NCI-H1930 (cell line): ENCODE data around the gene SYT7.
"Not testable (repeated sequence)": the region's sequence is repeated elsewhere in the genome, so short reads cannot be mapped to it uniquely, and the experiment has no call there.

Source experiments
- DNase-seq, 2 experiments: peaks; one replicate each; lab custom pipeline; 2025; lab: John Stamatoyannopoulos, UW

SYT7 gene, protein sequence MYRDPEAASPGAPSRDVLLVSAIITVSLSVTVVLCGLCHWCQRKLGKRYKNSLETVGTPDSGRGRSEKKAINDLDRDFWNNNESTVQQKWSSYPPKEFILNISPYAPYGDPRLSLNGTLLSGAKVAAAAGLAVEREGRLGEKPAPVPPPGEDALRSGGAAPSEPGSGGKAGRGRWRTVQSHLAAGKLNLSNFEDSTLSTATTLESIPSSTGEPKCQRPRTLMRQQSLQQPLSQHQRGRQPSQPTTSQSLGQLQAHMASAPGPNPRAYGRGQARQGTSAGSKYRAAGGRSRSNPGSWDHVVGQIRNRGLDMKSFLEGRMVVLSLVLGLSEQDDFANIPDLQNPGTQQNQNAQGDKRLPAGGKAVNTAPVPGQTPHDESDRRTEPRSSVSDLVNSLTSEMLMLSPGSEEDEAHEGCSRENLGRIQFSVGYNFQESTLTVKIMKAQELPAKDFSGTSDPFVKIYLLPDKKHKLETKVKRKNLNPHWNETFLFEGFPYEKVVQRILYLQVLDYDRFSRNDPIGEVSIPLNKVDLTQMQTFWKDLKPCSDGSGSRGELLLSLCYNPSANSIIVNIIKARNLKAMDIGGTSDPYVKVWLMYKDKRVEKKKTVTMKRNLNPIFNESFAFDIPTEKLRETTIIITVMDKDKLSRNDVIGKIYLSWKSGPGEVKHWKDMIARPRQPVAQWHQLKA

DNA sequence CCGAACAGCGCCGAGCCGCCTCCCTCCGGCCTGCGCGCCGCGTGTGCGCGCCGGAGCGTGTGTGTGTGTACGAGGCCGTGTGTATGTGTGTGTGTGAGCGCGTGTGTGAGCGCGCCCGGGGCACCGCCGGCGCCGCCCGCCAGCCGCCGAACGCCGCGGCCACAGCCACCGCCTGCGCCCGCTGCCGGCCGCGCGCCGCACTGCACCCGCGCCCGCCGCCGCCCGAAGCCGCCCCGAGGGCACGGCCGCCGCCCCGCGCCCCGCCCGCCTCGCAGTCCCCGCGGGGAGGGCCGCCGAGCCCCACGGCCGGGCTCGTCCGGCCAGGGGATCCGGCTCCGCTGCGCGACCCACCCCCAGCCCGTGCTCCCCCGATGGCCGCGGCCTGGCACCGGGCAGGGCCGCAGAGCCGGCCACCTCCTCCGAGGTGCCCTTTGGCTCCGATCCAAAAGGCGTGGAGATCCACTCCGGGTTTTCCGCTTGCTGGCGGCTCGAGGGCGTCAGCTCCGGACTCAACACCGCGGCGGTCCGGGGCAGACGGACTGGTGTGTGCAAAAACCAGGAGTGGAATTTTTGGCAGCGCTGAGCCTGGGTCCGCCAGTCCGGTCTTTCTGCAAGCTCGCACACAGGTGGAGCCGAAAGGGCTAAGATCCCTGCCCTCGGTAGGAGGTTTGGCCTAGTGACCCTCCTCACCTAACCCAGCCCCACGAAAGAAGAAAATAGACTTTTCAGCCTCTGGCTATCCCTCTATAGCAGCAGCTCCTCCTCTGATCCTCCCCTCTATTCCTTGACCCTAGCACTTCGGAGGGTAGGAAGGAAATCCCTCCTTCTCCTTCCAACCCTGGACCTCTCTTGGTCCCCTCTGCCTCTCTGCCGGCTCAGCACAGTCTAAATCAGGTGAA is at the start of gene SYT7:
Gene SYT7 (minus strand): TSS at position 47 of the 899 bp plus-strand sequence. CDS start 256 bp downstream, outside the sequence.
- peak; percentile 87 to 96 for DNase-seq

DNA sequence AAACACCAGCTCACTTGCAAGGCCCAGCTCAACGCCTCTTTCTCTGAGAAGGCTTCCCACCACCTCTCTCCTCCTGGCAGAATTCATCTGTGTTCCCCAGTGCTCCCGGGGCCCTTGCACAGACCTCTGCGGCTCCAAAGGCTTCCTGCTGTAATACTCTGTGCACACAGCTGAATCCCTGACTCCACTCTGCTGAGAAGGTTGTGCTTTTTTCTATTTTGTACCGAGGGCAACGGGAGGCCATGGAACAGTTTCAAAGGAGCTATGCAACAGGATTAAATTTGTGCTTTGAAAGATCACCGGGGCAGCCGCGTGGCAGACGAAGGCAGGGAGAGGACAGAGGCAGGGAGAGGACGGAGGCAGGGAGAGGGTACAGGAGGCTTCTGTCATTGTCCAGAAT is 49.2 kb upstream of the SYT7 start:
- DNase-seq: no peak

DNA sequence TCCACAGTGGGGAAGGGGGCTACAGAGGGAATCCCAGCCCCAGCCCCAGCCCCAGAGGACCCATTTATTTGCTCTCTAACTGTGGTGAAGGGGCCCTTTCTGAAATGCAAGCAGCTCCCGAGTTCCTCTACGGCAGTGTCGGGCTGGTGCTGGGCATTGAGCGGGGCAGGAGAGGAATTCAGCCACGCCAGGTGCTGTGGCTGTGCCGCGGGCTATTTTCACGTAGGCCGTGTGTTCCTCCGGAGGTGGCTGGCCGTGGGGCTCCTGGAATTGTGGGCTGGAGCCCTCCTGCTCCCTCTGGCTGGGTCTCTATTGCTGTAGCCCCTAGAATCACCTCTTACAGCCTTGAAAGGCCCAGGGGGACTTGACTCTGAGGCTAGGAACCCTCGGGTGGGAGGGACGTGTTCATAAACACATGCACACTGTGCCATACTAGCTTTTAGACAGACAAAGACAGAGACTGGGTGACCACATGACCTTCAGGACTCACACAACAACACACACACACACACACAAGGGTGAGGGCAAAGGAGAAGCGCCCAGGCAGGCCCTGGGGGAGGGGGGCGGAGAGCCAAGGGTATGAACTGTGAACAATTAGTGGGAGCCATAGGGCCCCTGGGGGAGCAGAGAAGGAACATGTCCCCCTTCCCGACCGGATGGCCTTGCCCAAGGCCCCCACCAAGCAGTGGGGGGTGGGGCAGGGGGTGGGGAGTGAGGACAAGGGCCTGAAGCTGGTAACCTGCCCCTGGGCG is 48.4 kb upstream of the SYT7 start:
- DNase-seq: no peak

DNA sequence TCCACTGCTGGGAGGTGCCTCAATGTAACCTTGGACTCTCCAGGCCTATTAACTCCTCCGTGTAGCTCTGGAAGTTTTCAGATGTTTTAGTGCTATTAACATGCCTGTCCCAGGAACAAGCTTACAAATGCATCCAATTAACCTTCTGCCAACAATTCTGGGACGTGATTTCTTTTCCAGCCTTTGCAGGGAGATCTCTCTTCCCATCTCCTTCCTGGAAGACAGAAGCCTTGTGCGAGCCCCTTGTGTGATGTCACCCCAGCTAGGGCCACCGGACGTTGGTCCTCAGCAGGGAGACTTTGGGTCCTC is 47.7 kb upstream of the SYT7 start:
- no peak for DNase-seq

DNA sequence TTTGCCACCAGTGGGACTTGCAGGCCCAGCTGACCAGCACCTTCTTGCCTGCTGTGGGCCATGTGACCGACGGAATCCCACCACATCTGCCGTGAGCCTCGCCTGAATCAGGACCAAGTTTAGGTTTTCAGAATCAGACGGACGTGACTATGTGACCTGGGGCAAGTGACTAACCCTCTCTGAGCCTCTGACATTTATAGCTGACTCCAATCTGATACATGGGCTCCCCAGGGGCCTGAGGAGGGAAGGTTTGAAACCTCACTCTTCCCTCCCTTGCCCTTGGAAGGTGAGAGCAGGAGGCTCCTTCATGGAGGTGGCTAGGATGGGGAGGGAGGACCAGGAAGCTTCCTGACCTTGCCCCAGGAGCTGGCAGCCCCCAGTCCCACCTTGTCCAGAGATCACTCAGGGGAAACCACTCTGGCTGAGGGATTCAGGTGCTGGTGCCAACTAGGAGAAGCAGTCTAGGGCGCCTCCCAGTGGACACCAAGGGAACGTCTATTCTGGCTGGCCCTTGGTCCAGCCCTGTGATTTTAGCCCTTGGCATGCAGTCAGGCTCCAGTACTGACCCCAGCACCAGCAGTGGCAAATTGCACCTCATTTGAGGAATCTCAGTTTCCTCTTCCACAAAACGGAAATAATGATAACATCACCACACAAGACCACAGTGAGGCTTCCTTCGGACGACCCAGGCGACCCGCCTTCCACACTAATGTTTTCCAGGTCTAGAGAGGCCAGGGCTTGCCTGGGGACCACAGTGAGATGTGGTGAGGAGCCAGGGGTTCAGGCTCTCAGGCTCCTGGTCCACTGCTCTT is 47.2 kb upstream of the SYT7 start:
- peak; percentile 18 to 40 for DNase-seq

DNA sequence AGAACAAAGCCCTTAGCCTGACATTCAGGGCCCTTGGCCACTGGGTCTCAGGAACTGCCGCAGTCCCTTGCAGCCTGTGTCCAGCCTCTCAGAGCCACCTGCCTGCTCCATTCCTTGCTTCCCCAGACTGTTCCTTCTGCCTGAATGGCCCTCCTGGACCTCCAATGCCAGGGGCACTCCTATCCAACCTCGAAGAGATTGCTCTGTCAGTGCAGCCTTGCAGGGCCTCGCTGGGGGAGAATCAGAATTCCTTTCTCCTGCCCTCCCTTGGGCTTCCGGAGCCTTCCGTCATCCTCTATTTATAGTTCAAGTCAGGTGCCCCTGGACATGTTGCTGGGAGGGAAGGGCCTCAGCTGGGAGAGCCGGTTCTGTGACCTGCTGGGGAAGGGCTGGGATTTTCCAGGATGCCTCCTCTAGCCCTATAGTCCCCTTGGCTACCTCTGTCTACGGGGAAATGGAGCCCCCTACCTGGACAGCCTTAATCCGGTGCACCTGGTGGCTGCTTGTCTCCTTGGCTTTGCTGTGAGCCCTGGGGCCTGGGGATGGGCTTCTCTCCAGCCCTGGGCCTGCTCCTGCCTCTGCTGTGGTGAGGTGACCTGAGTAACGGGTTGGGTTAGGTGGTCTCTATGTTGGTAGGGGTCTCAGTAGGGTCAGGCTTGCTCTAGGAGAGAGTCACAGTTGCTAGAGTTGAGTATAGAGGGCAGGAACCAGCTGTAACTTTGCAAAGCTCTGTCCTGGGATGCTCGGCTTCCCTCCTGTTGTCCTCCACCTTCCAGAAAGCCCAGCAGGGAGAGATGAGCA is 45.9 kb upstream of the SYT7 start:
- peak in 1 of 2 experiments; percentile 45 for DNase-seq

DNA sequence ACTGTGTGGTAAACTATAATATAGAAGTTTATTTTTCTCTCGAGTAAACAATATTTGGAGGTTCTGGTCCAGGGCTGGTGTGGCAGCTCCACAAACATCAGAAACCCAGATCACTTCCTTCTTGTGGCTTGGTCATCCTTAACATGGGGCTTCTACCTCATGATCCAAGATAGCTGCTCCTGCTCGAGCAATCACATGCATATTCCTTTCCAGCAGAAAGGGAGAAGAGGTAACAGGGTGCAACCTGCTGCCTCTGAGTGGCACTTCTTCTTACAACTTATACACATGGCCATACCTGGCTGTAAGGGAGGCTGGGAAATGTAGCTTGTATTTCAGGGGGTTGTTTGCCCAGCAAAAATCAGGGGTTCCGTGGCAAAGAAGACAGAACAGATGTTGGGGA is 44.6 kb upstream of the SYT7 start:
- no peak for DNase-seq

DNA sequence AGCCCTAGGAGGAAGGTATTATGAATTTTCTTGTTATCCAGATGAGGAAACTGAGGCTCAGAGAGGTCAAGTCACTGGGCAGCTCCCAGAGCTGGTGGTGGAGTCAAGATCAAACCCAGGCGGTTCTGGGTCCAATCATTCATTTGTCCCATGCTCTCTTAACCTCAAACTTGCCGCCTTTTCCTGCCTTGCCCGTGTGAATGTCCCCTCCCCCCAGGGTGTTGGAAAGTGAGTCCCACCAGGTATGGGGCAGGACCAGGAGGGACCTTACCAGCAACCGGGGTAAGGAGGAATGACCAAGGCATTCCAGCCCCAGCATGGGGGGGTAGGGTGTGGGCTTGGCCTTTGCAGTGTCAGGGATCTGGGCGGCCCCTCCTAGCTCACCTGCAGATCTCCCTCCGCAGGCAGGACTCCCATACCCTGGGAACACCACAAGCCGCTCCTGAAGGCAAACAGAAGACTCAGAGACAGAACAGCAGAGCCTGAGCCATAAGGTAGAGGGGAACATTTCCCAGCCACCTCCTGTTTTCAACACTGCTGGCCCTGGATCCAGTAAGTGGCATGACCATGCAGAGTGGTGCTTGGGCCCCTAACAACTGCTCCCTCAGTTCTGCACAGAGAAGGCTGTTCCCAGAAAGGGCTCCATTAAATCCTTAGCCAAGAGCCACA is 41.2 kb upstream of the SYT7 start:
- no peak for DNase-seq

DNA sequence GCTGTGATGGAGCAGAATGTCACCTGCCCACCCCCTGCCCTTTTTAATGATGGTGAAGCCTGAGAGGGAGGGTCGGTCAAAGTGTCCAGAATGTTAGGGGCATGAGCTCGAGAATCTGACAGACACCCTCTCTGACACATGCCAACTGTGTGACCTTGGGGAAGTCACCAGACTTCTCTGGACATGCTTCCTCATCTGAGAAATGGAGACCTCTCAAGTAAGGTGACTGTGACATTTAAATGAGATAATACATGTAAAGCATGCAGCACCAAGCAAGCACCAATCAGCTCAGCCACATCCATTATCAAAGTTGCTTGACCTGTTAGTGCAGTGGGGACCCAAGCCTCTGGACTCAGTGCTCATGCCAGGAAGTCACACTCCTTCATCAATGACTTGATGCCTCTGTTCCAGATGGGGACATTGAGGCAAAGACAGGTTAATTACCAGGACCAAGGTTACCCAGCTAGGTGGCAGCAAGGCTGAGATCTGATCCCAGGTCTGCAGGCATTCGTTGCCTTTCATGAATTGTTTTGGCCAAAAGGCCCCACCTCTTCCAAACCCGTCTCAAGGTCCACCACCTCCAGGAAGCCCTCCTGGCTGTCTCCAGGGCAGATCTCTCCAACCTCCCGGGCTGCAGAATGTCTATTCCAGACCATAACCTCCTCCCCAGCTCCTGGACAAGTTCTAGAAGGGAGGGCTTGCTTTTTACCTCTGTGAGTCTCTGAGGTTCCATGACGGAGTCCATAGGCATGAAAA is 38.8 kb upstream of the SYT7 start:
- DNase-seq: no peak

DNA sequence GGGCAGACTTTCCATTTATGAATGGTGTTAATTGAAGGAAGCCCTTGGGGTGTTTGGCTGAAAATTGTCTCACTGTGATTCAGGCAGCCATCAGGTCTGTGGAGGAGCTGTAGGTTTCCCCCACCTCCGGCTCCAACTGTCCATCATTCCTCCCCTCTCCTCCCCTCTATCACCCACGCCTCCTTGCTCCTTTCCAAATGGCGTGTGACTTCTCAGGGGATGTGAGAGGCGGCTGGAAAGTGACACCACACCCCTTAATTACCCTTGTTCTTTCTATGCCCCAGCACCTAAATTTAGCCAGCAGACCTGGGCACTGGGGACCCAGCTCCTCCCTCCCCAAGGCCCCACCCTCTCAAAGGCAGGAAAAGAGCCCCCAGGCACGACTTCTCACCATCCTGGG is 38.1 kb upstream of the SYT7 start:
- no peak for DNase-seq

DNA sequence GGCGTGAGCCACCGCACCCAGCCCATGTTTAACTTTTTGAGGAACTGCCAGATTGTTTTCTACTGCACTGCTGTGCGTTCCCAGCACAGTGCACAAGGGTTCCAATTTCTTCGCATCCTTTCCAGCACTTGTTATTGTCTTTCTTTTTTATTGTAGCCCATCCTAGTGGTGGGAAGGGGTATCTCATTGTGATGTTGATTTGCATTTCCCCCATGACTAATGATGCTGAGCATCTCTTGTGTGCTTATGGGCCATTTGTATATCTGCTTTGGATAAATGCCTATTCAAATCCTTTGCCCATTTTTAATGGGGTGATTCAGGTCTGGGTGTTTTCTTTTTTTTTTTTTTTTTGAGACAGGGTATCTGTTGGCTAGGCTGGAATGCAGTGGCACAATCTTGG is 36.6 kb upstream of the SYT7 start:
- DNase-seq: no peak

DNA sequence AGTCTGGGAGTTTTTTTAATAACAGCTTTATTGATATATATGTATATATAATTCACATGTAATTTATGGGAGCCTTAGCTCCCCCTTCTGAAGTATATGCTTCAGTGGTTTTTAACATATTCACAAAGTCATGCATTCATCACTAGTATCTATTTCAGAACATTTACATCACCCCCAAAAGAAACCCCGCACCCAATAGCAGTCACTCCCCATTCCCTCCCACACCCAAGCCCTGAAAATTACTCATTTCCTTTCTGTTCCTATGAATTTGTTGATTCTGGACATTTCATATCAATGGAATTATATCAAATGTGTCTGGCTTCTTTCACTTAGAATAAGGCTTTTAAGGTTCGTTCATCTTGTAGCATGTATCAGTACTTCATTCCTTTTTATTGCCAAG is 35.6 kb upstream of the SYT7 start:
- no peak for DNase-seq

DNA sequence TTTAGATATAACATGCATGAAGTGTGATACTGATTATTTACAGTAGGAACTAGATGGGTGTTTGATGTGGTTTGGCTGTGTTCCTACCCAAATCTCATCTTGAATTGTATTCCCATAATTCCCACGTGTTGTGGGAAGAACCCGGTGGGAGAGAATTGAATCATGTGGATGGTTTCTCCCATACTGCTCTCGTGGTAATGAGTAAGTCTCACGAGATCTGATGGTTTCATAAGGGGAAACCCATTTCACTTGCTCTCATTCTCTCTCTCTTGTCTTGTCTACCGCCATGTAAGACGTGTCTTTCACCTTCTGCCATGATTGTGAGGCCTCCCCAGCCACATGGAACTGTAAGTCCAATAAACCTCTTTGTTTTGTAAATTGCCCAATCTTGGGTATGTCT is 33.9 kb upstream of the SYT7 start:
- not testable (repeated sequence) for DNase-seq

DNA sequence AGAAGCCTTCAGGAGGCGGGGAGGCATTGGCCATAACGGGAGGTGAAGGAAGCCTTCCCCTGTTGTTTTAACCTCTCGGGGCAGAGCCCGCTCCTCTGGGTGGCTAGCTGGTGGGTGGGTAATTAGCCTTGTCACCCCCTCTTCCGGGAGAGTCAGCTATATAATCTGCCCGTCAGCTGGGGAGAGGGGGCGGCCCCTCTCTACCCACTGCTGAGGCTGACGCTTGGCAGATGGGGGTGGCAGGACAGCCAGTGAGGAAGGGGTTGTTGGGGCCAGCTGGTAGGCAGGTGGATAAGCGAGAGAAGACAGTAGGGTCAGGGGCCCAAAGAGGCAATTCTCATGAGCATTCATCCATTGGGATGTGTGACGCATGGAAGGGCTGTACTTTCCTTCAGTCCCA is 33.0 kb upstream of the SYT7 start:
- no peak for DNase-seq

DNA sequence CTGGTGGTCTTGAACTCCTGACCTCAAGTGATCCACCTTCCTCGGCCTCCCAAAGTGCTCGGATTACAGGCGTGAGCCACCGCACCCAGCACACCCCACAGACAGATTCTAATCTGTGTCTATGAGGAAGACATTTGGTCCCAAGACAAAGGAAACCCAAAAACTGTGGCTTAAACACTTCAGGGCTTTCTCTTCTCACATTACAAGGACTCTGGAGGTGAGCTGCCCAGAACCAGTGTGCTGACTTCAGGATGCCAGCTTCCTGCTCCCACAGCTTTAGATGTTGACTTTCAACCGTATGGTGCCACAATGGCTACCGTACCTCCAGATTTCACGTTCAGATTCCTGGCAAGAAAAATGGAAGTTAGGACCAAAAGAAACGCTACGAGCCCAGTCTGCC is 32.2 kb upstream of the SYT7 start:
- DNase-seq: no peak

DNA sequence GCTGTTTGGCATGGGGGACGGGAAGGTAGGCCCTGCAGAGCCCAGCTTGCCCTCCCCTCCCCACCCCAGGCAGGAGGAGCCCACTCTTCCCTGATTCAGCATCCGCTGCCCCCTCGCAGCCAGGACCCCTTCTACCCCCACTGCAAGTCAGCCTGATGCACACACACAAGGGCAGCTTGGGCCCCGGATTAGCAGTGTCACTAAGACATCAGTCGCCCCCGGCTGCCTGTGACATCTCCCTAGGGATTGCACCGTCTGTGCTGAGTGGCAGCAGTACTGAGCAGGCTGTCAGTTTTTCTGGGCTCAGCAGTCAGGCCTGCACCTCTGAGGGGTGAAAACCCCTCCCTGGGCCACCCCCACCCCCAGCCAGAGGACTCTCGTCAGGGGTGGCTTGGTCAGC is 30.4 kb upstream of the SYT7 start:
- DNase-seq: no peak

DNA sequence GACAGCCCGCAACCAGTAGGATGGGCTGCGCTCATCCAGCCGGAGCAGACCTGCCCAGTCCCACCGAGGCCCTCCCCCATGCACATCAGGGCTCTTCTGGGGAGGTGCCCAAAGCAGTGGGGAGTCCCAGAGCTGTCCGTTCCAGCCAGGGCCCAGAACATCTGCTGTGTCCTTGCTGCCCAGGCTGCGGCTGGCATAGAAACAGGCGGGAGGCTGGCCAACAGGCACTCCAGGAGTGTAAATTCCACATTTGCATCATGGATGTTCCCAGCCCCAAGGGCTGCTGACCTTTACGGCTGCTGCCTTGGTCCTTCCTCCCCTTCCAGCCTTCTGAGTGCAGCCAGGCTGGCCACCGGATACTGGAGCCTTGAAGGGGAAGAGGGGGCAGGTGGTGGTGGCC is 30.0 kb upstream of the SYT7 start:
- DNase-seq: no peak

DNA sequence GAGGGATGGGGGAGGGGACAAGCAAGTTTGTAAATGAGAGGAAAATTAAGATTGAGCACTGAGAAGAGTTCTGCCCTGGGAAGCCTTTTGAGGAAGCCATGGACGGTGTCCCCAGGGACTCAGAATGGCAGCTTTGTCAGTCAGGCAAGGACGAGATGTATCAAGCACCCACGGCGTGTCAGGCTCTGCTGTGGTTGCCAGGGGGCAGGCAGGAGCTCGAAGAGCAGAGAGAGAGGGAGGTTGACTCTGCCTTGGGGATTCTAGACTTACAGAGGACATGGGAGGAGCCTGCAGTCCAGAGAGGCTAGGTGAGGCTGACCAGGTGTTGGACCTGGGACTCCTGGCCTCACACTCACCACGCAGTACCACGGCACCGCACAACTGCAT is 29.1 kb upstream of the SYT7 start:
- peak in 1 of 2 experiments; percentile 17 for DNase-seq
